Stimulated activated naive CD8-positive, alpha-beta T cell treated with anti-CD3 and anti-CD28 coated beads, Interleukin-15, amount 100 ng/mL, for 72 hours (primary cell): ENCODE data around the gene PARVB.
A peak's percentile ranks its signal among the peaks of the same experiment; 100 is the strongest.

Source experiments
- ATAC-seq: fragments of 150-1000 bp; cut with Tn5 transposase; 2 replicates; pipeline ENCODE4 v1.10.0; 2021; ENCODE audit warnings: mild to moderate bottlenecking, moderate library complexity
- DNase-seq, 2 donors: peaks; one replicate each; pipeline ENCODE4 v3.0.0; 2021 to 2022
- H3K27ac Mint-ChIP-seq, 2 donors: one replicate each; pipeline ENCODE4 v1.8.0; 2022; ENCODE audit warnings: mild to moderate bottlenecking in 2 of 2, mixed read lengths in 2 of 2, moderate library complexity in 2 of 2
- H3K27me3 Mint-ChIP-seq: one replicate; pipeline ENCODE4 v1.8.0; 2022; ENCODE audit warnings: mixed read lengths
- H3K4me1 Mint-ChIP-seq: one replicate; pipeline ENCODE4 v1.8.0; 2022; ENCODE audit warnings: mild to moderate bottlenecking, mixed read lengths
- H3K4me3 Mint-ChIP-seq, 2 donors: one replicate each; pipeline ENCODE4 v1.8.0; 2022; ENCODE audit warnings: mild to moderate bottlenecking in 2 of 2, mixed read lengths in 2 of 2, moderate library complexity in 1 of 2
- H3K9me3 Mint-ChIP-seq, 2 donors: one replicate each; pipeline ENCODE4 v1.8.0; 2022; ENCODE audit warnings: mixed read lengths in 2 of 2

PARVB gene

DNA sequence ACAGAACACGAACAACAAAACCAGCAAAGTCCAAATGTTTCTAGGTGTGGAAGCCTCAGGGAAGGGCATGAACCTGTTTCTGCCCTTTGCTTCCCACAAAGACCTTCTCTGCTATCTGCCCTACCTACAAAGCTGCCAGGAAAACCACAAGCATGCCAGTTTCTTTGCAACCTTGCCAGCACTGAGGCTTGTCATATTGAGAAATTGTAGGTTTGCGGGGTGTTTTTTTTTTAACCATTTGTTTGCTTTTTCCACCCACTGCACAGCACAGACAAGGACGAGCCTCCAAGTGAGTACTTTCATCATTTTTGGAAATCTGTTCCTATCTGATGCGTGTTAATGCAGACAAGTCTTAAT, 169.4 kb downstream of the PARVB start:
- Mint-ChIP-seq H3K27ac (no peak overlapping the region), H3K9me3 (peaks cover 0 to 10% of the 10 kb centered on the region in 2 donors), H3K4me1 (peaks cover 58% of the 10 kb centered on the region), H3K27me3 (no peaks in the 10 kb centered on the region), H3K4me3 (no peak overlapping the region)
- ATAC-seq (peak; percentile 60), DNase-seq (peak; percentile 13 to 57)

DNA sequence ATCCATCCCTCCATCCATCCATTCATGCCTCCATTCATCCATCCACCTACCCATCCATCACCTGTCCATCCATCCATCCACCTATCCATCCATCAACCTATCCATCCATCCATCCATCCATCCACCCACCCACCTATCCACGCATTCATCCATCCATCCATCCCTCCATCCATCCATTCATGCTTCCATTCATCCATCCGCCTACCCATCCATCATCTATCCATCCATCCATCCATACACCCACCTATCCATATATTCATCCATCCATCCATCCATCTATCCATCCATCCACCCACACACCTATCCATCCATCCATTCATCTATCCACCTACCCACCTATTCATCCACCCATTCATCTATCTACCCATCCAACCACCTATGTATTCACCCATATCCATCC, 170.5 kb downstream of the PARVB start:
- DNase-seq (no peak), ATAC-seq (no peak)
- Mint-ChIP-seq H3K4me1 (peaks cover 60% of the 10 kb centered on the region), H3K27ac (no peak overlapping the region), H3K9me3 (peaks cover 0 to 10% of the 10 kb centered on the region in 2 donors), H3K4me3 (no peak overlapping the region), H3K27me3 (no peaks in the 10 kb centered on the region)

DNA sequence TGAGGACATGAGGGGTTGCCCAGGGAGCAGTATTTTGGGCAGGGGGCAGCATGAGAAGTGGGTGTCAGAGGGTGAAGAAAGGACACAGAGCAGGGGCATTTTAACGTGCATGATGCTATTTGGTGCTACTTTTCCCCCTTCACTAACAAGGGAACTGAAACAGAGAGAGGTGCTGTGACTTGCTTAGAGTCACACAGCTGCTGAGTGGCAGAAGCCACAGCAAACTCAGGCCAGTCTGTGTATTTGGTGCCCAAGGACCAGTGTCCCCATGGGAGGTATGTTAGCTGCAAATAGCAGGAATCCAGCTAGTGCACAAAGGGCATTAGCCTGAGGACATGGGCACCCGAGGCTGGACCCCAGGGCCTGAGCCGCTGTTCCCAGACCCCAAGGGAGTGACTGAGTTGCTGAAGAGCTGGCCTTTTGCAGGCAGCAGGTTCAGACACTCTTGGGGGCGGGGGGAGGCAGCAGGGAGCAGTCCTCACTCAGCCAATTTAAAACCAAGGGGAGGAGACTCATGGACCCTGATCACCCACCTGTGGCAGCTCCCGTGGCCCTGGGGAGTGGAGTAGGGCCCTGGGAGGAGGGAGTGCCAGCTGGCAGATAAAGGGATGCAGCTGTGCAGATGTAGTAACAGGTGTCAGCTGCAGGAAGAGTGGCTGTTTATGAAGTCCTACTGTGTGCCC, 171.2 kb downstream of the PARVB start:
- DNase-seq, result no peak
- Mint-ChIP-seq H3K9me3 (peaks cover 0 to 10% of the 10 kb centered on the region in 2 donors), H3K27me3 (no peaks in the 10 kb centered on the region), H3K4me3 (no peak overlapping the region), H3K4me1 (peaks cover 66% of the 10 kb centered on the region), H3K27ac (no peak overlapping the region)
- no peak for ATAC-seq

DNA sequence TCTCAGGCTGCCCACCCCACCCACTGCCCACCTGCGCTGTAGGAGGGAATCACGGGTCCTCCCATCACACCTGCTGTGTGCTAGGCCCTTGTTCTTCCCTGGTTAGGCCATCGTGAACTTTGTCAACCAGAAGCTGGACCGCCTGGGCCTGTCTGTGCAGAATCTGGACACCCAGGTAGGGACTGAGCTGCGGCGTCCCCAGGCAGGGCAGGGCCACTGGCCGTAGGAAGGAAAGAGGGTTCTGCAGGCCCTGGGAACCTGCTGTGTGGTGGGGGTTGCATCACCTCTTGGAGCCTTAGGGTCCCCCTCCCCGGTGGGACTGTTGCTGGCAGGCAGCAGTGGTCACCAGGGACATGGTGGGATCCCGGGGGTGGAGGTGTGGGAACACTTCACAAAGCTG, 172.1 kb downstream of the PARVB start:
- DNase-seq (no peak), ATAC-seq (no peak)
- Mint-ChIP-seq H3K27ac (no peak overlapping the region), H3K27me3 (no peaks in the 10 kb centered on the region), H3K9me3 (peaks cover 0 to 10% of the 10 kb centered on the region in 2 donors), H3K4me1 (peaks cover 66% of the 10 kb centered on the region), H3K4me3 (no peak overlapping the region)

DNA sequence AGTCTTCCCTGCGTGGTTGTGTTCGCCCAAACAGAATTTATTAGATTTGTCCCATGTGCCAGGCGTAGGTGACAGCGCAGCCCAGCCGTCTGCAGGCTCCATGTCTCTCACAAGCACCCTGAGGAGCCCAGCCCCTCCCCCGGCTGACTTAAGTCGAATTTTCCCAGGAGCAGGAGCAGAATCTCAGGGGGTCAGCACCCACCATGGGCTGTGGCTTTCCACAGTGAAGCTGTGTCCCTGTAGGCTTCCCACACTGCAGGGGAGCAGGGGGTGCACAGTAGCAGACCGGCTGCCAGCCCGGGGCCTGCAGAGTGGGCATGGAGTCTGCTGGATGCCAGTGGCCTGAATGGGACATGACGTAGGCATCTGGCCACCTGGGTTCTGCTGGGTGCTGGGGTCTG, 172.6 kb downstream of the PARVB start:
- Mint-ChIP-seq H3K27ac (no peak overlapping the region), H3K9me3 (peaks cover 0 to 10% of the 10 kb centered on the region in 2 donors), H3K4me3 (no peak overlapping the region), H3K4me1 (peaks cover 63% of the 10 kb centered on the region), H3K27me3 (no peaks in the 10 kb centered on the region)
- DNase-seq (no peak), ATAC-seq (no peak)

DNA sequence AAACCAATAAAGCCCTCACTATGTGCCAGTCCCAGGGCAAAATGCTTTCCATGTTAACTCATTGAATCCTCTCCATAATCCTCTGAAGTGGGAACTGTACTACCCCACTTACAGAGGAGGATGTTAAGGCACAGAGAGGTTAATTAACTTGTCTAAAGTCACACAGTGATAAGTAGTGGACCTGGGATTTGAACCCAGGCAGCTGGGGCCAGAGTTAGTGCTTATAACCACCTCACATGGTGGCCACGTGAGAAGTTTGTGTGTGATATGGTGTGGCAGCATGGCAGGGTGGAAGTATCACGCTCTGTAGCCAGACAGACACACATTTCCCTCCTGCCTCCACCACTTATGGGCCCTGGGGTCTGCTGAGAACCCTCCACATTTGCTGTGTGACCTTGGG, 173.2 kb downstream of the PARVB start:
- Mint-ChIP-seq H3K27ac (no peak overlapping the region), H3K4me3 (no peak overlapping the region), H3K9me3 (peaks cover 0 to 10% of the 10 kb centered on the region in 2 donors), H3K27me3 (no peaks in the 10 kb centered on the region), H3K4me1 (peaks cover 62% of the 10 kb centered on the region)
- no peak for ATAC-seq
- no peak for DNase-seq

DNA sequence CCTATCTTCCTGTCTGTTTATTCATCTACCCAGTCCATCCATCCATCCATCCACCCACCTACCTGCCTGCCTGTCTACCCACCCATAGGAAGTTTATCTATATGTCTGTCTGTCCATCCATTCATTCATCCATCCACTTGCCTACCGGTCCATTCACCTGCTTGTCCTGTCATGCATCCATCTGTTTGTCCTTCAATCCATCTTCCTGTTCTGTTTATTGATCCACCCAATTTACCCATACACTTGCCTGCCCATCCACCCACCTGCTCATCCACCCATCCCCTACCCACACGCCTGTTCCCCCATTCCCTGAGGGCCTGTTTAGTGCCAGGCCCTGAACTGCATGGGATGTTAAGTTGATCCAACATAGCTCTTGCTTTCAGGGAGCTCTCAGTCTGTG, 175.1 kb downstream of the PARVB start:
- peaks cover 0 to 6% of the 10 kb centered on the region in 2 donors for H3K9me3 Mint-ChIP-seq
- DNase-seq (no peak), ATAC-seq (no peak)
- H3K4me3 Mint-ChIP-seq, result no peak overlapping the region
- H3K4me1 Mint-ChIP-seq, result peaks cover 43% of the 10 kb centered on the region
- H3K27ac Mint-ChIP-seq, result peak overlapping the region in 1 of 2 donors; percentile 15
- H3K27me3 Mint-ChIP-seq, result no peaks in the 10 kb centered on the region

DNA sequence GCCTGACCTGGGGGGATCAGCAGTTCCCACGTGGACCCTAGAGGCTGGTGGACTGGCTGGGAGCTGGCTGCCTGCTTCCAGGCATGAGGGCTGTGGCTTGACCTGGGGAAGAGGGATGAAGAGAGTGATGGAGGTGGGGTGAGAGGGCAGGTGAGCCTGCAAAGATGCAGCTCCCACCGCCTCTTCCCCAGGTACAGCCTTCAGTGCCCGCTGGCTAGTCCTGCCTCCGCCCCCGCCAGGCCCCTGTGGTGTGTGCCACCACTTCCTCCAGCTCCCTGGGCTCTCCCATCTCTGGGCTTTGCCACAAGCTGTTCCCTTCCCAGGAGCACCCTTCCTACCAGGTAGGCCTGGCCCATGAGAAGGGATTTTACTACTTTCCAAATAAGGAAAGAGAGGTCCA, 175.8 kb downstream of the PARVB start:
- Mint-ChIP-seq H3K9me3 (no peaks in the 10 kb centered on the region), H3K4me3 (no peak overlapping the region), H3K4me1 (peaks cover 36% of the 10 kb centered on the region), H3K27me3 (no peaks in the 10 kb centered on the region), H3K27ac (peak overlapping the region in 1 of 2 donors; percentile 15)
- no peak for ATAC-seq
- no peak for DNase-seq

DNA sequence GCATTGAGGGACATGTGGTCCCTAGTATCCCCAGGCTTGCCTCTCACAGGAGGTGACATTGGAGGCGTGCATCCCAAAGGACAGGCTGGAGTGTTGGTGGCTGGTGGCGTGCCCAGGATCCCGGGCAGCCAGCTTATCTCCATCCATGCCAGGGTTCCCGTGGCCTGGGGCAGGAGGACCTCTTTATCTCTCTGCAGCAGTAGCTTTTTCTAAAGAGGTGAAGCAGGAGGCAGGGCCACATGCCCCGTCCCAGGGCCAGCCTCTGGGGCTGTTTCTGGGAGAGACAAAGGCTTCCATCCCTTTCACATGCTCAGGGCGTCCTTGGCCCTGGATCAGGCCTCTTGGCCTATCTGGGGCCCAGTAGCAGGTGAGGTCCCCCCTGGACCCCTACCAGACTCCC, 176.3 kb downstream of the PARVB start:
- Mint-ChIP-seq H3K9me3 (no peaks in the 10 kb centered on the region), H3K27ac (no peak overlapping the region), H3K4me1 (peaks cover 31% of the 10 kb centered on the region), H3K4me3 (no peak overlapping the region), H3K27me3 (no peaks in the 10 kb centered on the region)
- DNase-seq (no peak), ATAC-seq (no peak)

DNA sequence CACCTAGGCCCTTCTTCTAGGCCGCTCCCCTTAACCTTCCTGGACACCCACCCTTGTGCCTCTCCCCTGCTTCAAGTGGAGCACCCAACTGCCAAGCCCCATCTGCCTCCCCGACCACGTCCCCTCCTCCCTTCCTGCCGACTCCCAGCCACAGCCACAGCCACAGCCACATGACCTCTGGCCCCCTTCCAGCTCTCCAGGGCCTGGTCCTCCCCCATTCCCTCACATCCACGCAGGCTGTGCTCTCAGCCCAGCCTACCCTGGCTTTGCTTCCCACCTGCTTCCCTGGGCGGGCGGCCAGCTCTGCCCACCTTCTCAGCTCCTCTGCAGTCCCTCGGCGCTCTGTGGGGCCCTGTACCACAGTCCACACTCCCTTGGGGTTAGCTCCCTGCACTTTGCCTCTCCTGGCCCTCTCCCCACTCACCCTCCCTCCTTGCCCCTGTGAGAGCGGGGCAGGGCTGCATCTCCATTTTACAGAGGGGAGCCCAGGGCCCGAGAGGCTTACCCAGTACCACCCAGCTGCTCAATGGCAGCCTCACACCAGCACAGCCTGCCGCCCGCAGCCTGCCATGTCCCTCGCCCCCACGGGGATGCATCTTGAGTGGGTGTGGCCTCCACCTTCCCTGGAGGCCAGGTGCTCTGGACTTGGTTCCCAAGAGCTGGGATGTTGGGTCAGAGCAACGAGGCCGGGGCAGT, 176.9 kb downstream of the PARVB start:
- no peak for DNase-seq
- H3K4me1 Mint-ChIP-seq, result peaks cover 31% of the 10 kb centered on the region
- no peaks in the 10 kb centered on the region for H3K27me3 Mint-ChIP-seq
- no peaks in the 10 kb centered on the region for H3K9me3 Mint-ChIP-seq
- H3K27ac Mint-ChIP-seq, result peak overlapping the region; percentile 26 to 48
- H3K4me3 Mint-ChIP-seq, result no peak overlapping the region
- ATAC-seq, result no peak

DNA sequence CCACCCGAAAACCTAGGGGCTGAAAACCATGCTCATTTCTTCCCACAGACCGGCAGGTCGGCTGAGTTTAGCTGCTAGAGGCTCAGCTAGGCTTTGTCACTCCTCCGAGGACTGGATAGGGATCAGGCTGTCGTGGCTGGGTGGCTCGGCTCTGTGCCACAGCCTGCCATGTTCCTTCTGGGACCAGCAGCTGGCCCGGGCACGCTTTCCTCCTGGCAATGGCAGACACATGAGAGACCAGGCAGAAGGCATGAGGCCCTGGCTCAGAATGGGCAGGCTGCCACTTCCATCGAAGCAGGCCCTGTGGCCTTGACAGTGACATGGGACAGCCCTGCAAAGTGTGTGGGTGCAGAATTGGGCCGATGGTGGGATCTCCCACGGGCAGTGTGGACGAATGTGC, 177.6 kb downstream of the PARVB start:
- Mint-ChIP-seq H3K27me3 (no peaks in the 10 kb centered on the region), H3K4me1 (peaks cover 31% of the 10 kb centered on the region), H3K4me3 (no peak overlapping the region), H3K27ac (peak overlapping the region in 1 of 2 donors; percentile 34), H3K9me3 (no peaks in the 10 kb centered on the region)
- no peak for ATAC-seq
- DNase-seq, result no peak

DNA sequence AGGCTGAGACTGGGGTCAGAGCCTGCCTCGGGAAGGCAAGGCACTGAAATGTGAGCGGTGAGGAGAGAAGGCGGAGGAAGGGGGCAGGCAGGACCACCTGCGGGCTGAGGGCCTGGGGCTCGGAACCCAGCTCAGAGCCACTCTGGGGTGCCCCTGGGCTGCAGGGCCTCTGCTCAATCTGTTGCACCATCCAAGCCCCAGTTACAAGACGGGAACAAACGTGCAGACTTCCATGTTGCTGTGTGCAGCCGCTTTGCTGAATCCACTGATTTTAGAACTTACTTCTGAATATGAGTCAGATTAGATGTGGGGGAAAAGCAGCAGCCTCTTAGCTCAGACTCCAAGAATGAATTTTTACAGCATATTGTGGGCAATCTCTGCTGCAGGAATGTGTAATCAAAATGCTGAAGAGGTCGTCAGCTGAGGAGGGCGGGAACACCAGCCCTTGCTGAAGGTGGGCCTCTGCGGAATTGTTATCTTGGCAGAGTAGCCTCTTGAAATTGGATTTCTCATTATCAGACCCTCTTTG, 178.2 kb downstream of the PARVB start:
- ATAC-seq, result no peak
- Mint-ChIP-seq H3K27ac (no peak overlapping the region), H3K9me3 (no peaks in the 10 kb centered on the region), H3K27me3 (no peaks in the 10 kb centered on the region), H3K4me3 (no peak overlapping the region), H3K4me1 (peaks cover 31% of the 10 kb centered on the region)
- no peak for DNase-seq

DNA sequence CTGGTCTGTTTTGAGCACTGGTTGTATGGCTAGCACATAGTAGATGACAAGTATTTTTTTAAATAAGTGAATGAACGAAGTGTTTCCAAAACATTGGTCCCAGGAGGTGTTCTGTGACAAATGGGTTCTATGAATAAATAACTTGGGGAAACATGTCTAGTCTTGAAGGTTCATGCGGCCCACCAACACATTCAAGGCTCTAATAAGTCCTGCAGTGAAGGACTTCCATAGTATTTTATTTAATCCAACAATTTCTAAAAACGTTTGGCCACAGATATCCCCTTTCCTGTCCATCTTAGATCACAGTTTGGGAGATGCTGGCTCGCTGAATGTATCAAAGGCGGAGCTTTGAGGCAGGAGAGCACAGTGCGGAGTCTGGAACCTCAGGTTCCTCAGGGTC, 179.1 kb downstream of the PARVB start:
- ATAC-seq (no peak), DNase-seq (no peak)
- Mint-ChIP-seq H3K4me3 (no peak overlapping the region), H3K9me3 (no peaks in the 10 kb centered on the region), H3K27me3 (no peaks in the 10 kb centered on the region), H3K27ac (no peak overlapping the region), H3K4me1 (peaks cover 36% of the 10 kb centered on the region)

DNA sequence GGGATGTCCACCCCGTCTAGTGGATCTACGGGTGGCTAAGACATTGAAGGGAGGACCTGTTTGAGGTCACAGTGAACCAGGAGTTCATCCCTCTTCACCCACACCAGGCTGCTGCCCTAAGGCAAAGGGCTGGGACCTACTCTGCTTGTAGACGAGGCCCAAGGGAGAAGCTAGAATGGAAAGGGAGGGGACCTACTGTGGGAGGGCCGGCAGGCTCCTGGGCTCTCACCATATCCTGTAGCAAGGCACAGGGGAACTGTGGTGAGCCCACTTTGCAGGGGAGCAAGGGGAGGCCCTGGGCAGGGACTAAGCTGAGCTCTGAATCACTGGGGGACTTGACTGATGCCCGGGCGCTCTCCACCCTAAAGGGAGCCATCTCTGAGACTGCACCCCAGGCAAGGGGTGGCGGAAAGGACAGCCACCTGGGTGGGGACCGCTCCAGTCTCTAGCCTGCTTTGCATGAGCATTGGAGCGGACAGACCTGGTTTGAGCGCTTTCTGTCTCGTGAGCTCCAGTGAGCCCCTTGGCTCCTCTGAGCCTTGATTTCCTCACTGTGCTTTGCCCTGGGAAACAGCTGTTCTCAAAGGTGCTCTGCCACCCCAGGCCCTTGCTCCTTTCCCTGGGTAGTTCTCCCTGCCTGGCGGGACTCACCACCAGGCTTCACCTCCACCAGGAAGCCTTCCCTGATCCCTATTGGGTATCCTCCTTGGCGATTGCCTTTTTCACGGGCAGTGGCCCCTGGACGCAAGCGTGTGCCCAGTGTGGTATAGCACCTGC, 180.8 kb downstream of the PARVB start:
- Mint-ChIP-seq H3K4me1 (peaks cover 25% of the 10 kb centered on the region), H3K4me3 (no peak overlapping the region), H3K27ac (no peak overlapping the region), H3K27me3 (no peaks in the 10 kb centered on the region), H3K9me3 (peaks cover 10 to 12% of the 10 kb centered on the region in 2 donors)
- no peak for DNase-seq
- ATAC-seq, result no peak

DNA sequence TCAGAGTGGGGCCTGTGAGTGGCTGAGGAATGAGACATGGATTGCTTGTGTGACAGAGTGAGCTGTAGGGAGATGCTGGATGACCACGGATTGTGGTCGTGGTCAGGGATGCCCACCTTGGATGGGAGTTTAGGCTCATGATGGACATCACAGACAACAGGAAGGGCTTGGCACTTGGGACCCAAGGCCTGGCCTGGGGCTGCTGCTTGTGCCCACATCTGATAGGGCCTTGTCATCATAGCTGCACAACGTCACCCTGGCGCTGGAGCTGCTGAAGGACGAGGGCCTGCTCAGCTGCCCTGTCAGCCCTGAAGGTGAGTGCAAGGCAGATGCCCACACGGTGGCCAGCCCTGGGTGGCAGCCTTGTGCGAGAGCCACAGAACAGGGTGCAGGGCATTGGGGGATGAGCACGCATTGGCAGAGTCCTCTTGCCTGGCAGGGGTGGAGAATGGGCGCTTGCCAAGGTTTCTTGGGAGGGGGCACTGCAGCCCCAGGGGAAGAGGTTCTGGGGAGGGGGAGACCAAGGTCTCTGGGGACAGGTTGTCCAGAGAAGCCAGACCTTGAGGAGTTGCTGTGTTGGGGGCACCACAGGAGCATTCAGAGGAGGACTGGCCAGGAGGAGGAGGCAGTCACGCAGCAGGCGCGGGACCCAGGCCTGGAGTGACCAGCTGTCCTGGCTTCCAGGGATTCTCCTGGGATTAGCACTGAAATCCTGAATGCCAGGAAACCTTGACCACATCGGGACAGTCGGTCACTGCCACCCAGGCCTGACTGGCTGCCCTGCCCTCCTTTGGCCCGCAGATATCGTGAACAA, 181.6 kb downstream of the PARVB start:
- DNase-seq, result no peak
- no peak for ATAC-seq
- Mint-ChIP-seq H3K4me3 (no peak overlapping the region), H3K9me3 (peaks cover 13 to 14% of the 10 kb centered on the region in 2 donors), H3K4me1 (peaks cover 17% of the 10 kb centered on the region), H3K27ac (no peak overlapping the region), H3K27me3 (no peaks in the 10 kb centered on the region)
